ENCODE results near the gene PLA2R1. TPM values are rescaled to one million over a fixed set of nuclear protein-coding genes. Genes with fewer than 3 reads are reported as not detected.
A peak's percentile ranks its signal among the peaks of the same experiment; 100 is the strongest.
"Not testable (repeated sequence)": the region's sequence is repeated elsewhere in the genome, so short reads cannot be mapped to it uniquely, and the experiment has no call there.

The PLA2R1 gene
- total and polyA plus RNA-seq, 7 experiments from 2014 or later = not detected

GRCh38 chr2:159963700-159964099 lies 98.7 kb downstream of the PLA2R1 start:
- no peaks in the 10 kb centered on the region for H3K27me3 ChIP-seq (ENCODE audit: control insufficient read depth in 2 of 2, insufficient read depth in 2 of 2, low read length in 2 of 2)
- ChIA-PET POLR2A (no interaction called here), CTCF (no interaction called here)
- ATAC-seq (no peak), DNase-seq (no peak)
- Mint-ChIP-seq H3K27me3 (peaks cover 0 to 19% (median 6%) of the 10 kb centered on the region in 5 donors), H3K9me3 (no peaks in the 10 kb centered on the region), H3K36me3 (no peaks in the 10 kb centered on the region), H3K4me1 (peaks cover 0 to 5% (median 0%) of the 10 kb centered on the region in 7 donors), H3K4me3 (no peak overlapping the region), H3K27ac (no peak overlapping the region)
- H3K36me3 ChIP-seq (ENCODE audit: control insufficient read depth in 2 of 3, insufficient read depth in 3 of 3, low read length in 3 of 3) = no peaks in the 10 kb centered on the region
- H3K4me1 ChIP-seq (ENCODE audit: control insufficient read depth in 2 of 2, insufficient read depth in 2 of 2, low read length in 2 of 2) = no peaks in the 10 kb centered on the region
- H3K4me3 ChIP-seq (ENCODE audit: low read length) = no peak overlapping the region
- no peaks in the 10 kb centered on the region for H3K9me3 ChIP-seq (ENCODE audit: control insufficient read depth in 2 of 3, low read length in 3 of 3)
- no peak overlapping the region for H3K27ac ChIP-seq (ENCODE audit: low read depth, low read length)
- intact Hi-C loops (cut with micrococcal nuclease) = no loop called here

- H3K4me1 Mint-ChIP-seq; POLR2A ChIA-PET; H3K36me3 Mint-ChIP-seq; H3K9me3 Mint-ChIP-seq; H3K9me3 ChIP-seq (ENCODE audit: control insufficient read depth in 2 of 3, low read length in 3 of 3); H3K27ac Mint-ChIP-seq; H3K27ac ChIP-seq (ENCODE audit: low read depth, low read length); H3K36me3 ChIP-seq (ENCODE audit: control insufficient read depth in 2 of 3, insufficient read depth in 3 of 3, low read length in 3 of 3); intact Hi-C loops (cut with micrococcal nuclease); H3K4me1 ChIP-seq (ENCODE audit: control insufficient read depth in 2 of 2, insufficient read depth in 2 of 2, low read length in 2 of 2); ATAC-seq; H3K27me3 ChIP-seq (ENCODE audit: control insufficient read depth in 2 of 2, insufficient read depth in 2 of 2, low read length in 2 of 2); DNase-seq; H3K4me3 Mint-ChIP-seq; H3K4me3 ChIP-seq (ENCODE audit: low read length); CTCF ChIA-PET: not testable (repeated sequence)
- peaks cover 0 to 23% (median 6%) of the 10 kb centered on the region in 5 donors for H3K27me3 Mint-ChIP-seq
Measured at GRCh38 chr2:159962513-159962912, 99.9 kb downstream of the PLA2R1 start.

GRCh38 chr2:159961451-159961850 lies 101.0 kb downstream of the PLA2R1 start:
- Histone ChIP-seq H3K27ac (ENCODE audit: low read depth, low read length) (no peak overlapping the region), H3K4me1 (ENCODE audit: control insufficient read depth in 2 of 2, insufficient read depth in 2 of 2, low read length in 2 of 2) (no peaks in the 10 kb centered on the region), H3K4me3 (ENCODE audit: low read length) (no peak overlapping the region), H3K27me3 (ENCODE audit: control insufficient read depth in 2 of 2, insufficient read depth in 2 of 2, low read length in 2 of 2) (no peaks in the 10 kb centered on the region), H3K9me3 (ENCODE audit: control insufficient read depth in 2 of 3, low read length in 3 of 3) (no peaks in the 10 kb centered on the region), H3K36me3 (ENCODE audit: control insufficient read depth in 2 of 3, insufficient read depth in 3 of 3, low read length in 3 of 3) (no peaks in the 10 kb centered on the region)
- no peak for ATAC-seq
- Mint-ChIP-seq H3K9me3 (no peaks in the 10 kb centered on the region), H3K4me3 (no peak overlapping the region), H3K27me3 (peaks cover 0 to 24% (median 10%) of the 10 kb centered on the region in 5 donors), H3K36me3 (no peaks in the 10 kb centered on the region), H3K4me1 (peaks cover 0 to 5% (median 0%) of the 10 kb centered on the region in 7 donors), H3K27ac (no peak overlapping the region)
- DNase-seq = no peak
- POLR2A ChIA-PET = no interaction called here
- intact Hi-C loops (cut with micrococcal nuclease) = no loop called here
- CTCF ChIA-PET = no interaction called here

- Histone ChIP-seq H3K27ac (ENCODE audit: low read depth, low read length) (no peak overlapping the region), H3K27me3 (ENCODE audit: control insufficient read depth in 2 of 2, insufficient read depth in 2 of 2, low read length in 2 of 2) (no peaks in the 10 kb centered on the region), H3K4me1 (ENCODE audit: control insufficient read depth in 2 of 2, insufficient read depth in 2 of 2, low read length in 2 of 2) (no peaks in the 10 kb centered on the region), H3K36me3 (ENCODE audit: control insufficient read depth in 2 of 3, insufficient read depth in 3 of 3, low read length in 3 of 3) (no peaks in the 10 kb centered on the region), H3K4me3 (ENCODE audit: low read length) (no peak overlapping the region), H3K9me3 (ENCODE audit: control insufficient read depth in 2 of 3, low read length in 3 of 3) (no peaks in the 10 kb centered on the region)
- CTCF ChIA-PET = no interaction called here
- Mint-ChIP-seq H3K27me3 (peaks cover 0 to 26% (median 10%) of the 10 kb centered on the region in 5 donors), H3K4me1 (peaks cover 0 to 5% (median 0%) of the 10 kb centered on the region in 7 donors), H3K27ac (no peak overlapping the region), H3K9me3 (no peaks in the 10 kb centered on the region), H3K36me3 (no peaks in the 10 kb centered on the region), H3K4me3 (no peak overlapping the region)
- intact Hi-C loops (cut with micrococcal nuclease) = no loop called here
- ATAC-seq = no peak
- DNase-seq = no peak
- POLR2A ChIA-PET = no interaction called here
Measured at GRCh38 chr2:159961037-159961436, 101.4 kb downstream of the PLA2R1 start.

GRCh38 chr2:159960414-159960813 lies 102.0 kb downstream of the PLA2R1 start:
- no peaks in the 10 kb centered on the region for H3K27me3 ChIP-seq (ENCODE audit: control insufficient read depth in 2 of 2, insufficient read depth in 2 of 2, low read length in 2 of 2)
- H3K27ac ChIP-seq (ENCODE audit: low read depth, low read length) = no peak overlapping the region
- DNase-seq = no peak
- H3K4me3 Mint-ChIP-seq = no peak overlapping the region
- POLR2A ChIA-PET = no interaction called here
- H3K36me3 ChIP-seq (ENCODE audit: control insufficient read depth in 2 of 3, insufficient read depth in 3 of 3, low read length in 3 of 3) = no peaks in the 10 kb centered on the region
- peak; percentile 51 for ATAC-seq
- no peaks in the 10 kb centered on the region for H3K9me3 Mint-ChIP-seq
- peaks cover 0 to 26% (median 10%) of the 10 kb centered on the region in 5 donors for H3K27me3 Mint-ChIP-seq
- peaks cover 0 to 5% (median 0%) of the 10 kb centered on the region in 7 donors for H3K4me1 Mint-ChIP-seq
- H3K9me3 ChIP-seq (ENCODE audit: control insufficient read depth in 2 of 3, low read length in 3 of 3) = no peaks in the 10 kb centered on the region
- intact Hi-C loops (cut with micrococcal nuclease) = no loop called here
- no peak overlapping the region for H3K4me3 ChIP-seq (ENCODE audit: low read length)
- H3K4me1 ChIP-seq (ENCODE audit: control insufficient read depth in 2 of 2, insufficient read depth in 2 of 2, low read length in 2 of 2) = no peaks in the 10 kb centered on the region
- CTCF ChIA-PET = no interaction called here
- no peaks in the 10 kb centered on the region for H3K36me3 Mint-ChIP-seq
- no peak overlapping the region for H3K27ac Mint-ChIP-seq

- Mint-ChIP-seq H3K36me3 (no peaks in the 10 kb centered on the region), H3K27me3 (peaks cover 4 to 26% (median 12%) of the 10 kb centered on the region in 5 donors), H3K4me1 (peaks cover 0 to 5% (median 0%) of the 10 kb centered on the region in 7 donors), H3K9me3 (no peaks in the 10 kb centered on the region), H3K27ac (no peak overlapping the region), H3K4me3 (no peak overlapping the region)
- Histone ChIP-seq H3K9me3 (ENCODE audit: control insufficient read depth in 2 of 3, low read length in 3 of 3) (no peaks in the 10 kb centered on the region), H3K27me3 (ENCODE audit: control insufficient read depth in 2 of 2, insufficient read depth in 2 of 2, low read length in 2 of 2) (no peaks in the 10 kb centered on the region), H3K4me1 (ENCODE audit: control insufficient read depth in 2 of 2, insufficient read depth in 2 of 2, low read length in 2 of 2) (no peaks in the 10 kb centered on the region), H3K36me3 (ENCODE audit: control insufficient read depth in 2 of 3, insufficient read depth in 3 of 3, low read length in 3 of 3) (no peaks in the 10 kb centered on the region), H3K27ac (ENCODE audit: low read depth, low read length) (no peak overlapping the region), H3K4me3 (ENCODE audit: low read length) (no peak overlapping the region)
- no peak for DNase-seq
- no peak for ATAC-seq
- ChIA-PET POLR2A (no interaction called here), CTCF (no interaction called here)
- intact Hi-C loops (cut with micrococcal nuclease) = no loop called here
Measured at GRCh38 chr2:159959136-159959535, 103.3 kb downstream of the PLA2R1 start.

DNA sequence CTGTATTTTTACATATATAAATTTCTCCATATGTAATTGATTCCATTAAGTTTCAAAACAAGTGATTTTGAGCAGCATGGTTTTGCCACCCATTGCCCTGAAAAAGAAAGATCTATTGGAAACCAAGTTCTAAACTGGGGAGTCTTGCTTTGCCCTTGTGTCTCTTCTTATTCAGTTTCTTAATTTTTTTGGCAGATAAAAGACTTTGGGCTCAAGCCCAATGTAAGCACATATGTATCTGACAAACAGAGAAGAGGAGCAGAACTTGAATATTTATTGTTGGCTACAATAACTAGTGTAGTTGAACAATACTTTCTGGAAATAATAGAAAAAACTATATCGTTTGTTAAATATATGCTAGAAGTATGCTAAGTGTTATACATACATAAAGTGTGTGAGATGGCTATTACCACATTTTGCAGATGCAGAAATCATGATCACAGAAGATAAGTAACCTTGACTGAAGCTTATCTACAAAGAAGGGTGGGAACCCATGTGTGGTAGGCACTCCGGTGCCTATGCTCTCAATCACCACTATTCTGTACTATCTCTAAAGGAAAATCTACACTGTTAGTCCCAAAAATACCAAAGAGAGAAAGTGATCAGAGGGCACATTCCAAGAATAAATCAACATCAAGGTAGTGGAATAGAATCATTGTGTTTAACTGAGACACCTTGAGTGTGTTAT lies 109.1 kb downstream of the PLA2R1 start:
- peaks cover 17 to 27% (median 20%) of the 10 kb centered on the region in 5 donors for H3K27me3 Mint-ChIP-seq
- CTCF ChIA-PET = no interaction called here

More for the DNA sequence above, 109.1 kb downstream of the PLA2R1 start:
- ATAC-seq (no peak), DNase-seq (no peak)
- Mint-ChIP-seq H3K36me3 (no peaks in the 10 kb centered on the region), H3K9me3 (peaks cover 0 to 2% (median 0%) of the 10 kb centered on the region in 11 donors), H3K4me1 (no peaks in the 10 kb centered on the region), H3K4me3 (no peak overlapping the region), H3K27ac (no peak overlapping the region)
- Histone ChIP-seq H3K27ac (ENCODE audit: low read depth, low read length) (no peak overlapping the region), H3K36me3 (ENCODE audit: control insufficient read depth in 2 of 3, insufficient read depth in 3 of 3, low read length in 3 of 3) (no peaks in the 10 kb centered on the region), H3K4me1 (ENCODE audit: control insufficient read depth in 2 of 2, insufficient read depth in 2 of 2, low read length in 2 of 2) (no peaks in the 10 kb centered on the region), H3K9me3 (ENCODE audit: control insufficient read depth in 2 of 3, low read length in 3 of 3) (no peaks in the 10 kb centered on the region), H3K4me3 (ENCODE audit: low read length) (no peak overlapping the region), H3K27me3 (ENCODE audit: control insufficient read depth in 2 of 2, insufficient read depth in 2 of 2, low read length in 2 of 2) (no peaks in the 10 kb centered on the region)
- intact Hi-C loops (cut with micrococcal nuclease) = no loop called here
- POLR2A ChIA-PET = no interaction called here

All from naive thymus-derived CD4-positive, alpha-beta T cell (primary cell).